Fibroblast of peridontal ligament (primary cell): ENCODE measurements around the gene NETO2.
A peak's percentile ranks its signal among the peaks of the same experiment; 100 is the strongest.
"Not testable (repeated sequence)": the region's sequence is repeated elsewhere in the genome, so short reads cannot be mapped to it uniquely, and the experiment has no call there.

ENCODE experiments used
- DNase-seq: peaks from one replicate; pipeline ENCODE4 v3.0.0-alpha.2; 2010; ENCODE audit errors: extremely low read depth

NETO2 gene

GRCh38 chr16:47143677-47144558 lies at the start of gene NETO2:
NETO2 (minus strand) TSS chr16:47143945; CDS start chr16:47143612, 333 bp downstream.
- peak; percentile 37 for DNase-seq

GRCh38 chr16:47182318-47182717 lies 38.6 kb upstream of the NETO2 start:
- no peak for DNase-seq

- not testable (repeated sequence) for DNase-seq
Measured at GRCh38 chr16:47181066-47181465, 37.3 kb upstream of the NETO2 start.

GRCh38 chr16:47180073-47180472 lies 36.3 kb upstream of the NETO2 start:
- DNase-seq, result no peak

GRCh38 chr16:47175152-47175551 lies 31.4 kb upstream of the NETO2 start:
- DNase-seq, result no peak

- DNase-seq, result no peak
Measured at GRCh38 chr16:47162670-47163420, 19.1 kb upstream of the NETO2 start.

- no peak for DNase-seq
Measured at GRCh38 chr16:47161464-47161863, 17.7 kb upstream of the NETO2 start.

GRCh38 chr16:47160422-47160821 lies 16.7 kb upstream of the NETO2 start:
- DNase-seq, result no peak

- no peak for DNase-seq
Measured at GRCh38 chr16:47158992-47159391, 15.2 kb upstream of the NETO2 start.

- no peak for DNase-seq
Measured at GRCh38 chr16:47156680-47157215, 13.0 kb upstream of the NETO2 start.

- DNase-seq, result not testable (repeated sequence)
Measured at GRCh38 chr16:47152501-47152900, 8.8 kb upstream of the NETO2 start.

- DNase-seq, result no peak
Measured at GRCh38 chr16:47150067-47150466, 6.3 kb upstream of the NETO2 start.

GRCh38 chr16:47144559-47144877 lies 773 bp upstream of the NETO2 start:
- no peak for DNase-seq

- DNase-seq, result peak; percentile 19
Measured at GRCh38 chr16:47142821-47143676, 696 bp downstream of the NETO2 start.

GRCh38 chr16:47142486-47142820 lies 1.3 kb downstream of the NETO2 start:
- peak; percentile 36 for DNase-seq

- peak; percentile 82 for DNase-seq
Measured at GRCh38 chr16:47141773-47142485, 1.8 kb downstream of the NETO2 start.

GRCh38 chr16:47140686-47141085 lies 3.1 kb downstream of the NETO2 start:
- no peak for DNase-seq

GRCh38 chr16:47139561-47140185 lies 4.1 kb downstream of the NETO2 start:
- DNase-seq, result peak; percentile 12

- not testable (repeated sequence) for DNase-seq
Measured at GRCh38 chr16:47137925-47138324, 5.8 kb downstream of the NETO2 start.

- no peak for DNase-seq
Measured at GRCh38 chr16:47136099-47136842, 7.5 kb downstream of the NETO2 start.
